ENCODE measurements around the gene USP1.

Gene USP1

GRCh38 chr1:62492521-62492920 is 55.7 kb downstream of the USP1 start:
- no peak for DNase-seq

GRCh38 chr1:62493656-62494055 is 56.8 kb downstream of the USP1 start:
- DNase-seq, result no peak

GRCh38 chr1:62494137-62494536 is 57.3 kb downstream of the USP1 start:
- DNase-seq, result no peak

- no peak for DNase-seq
Measured at GRCh38 chr1:62500210-62500609, 63.4 kb downstream of the USP1 start.

Data from SHP77 (cell line).